VCaP (cell line): Measurements from ENCODE around the gene CORO2B.

Experiments used
- H3K27ac ChIP-seq: fragments of 450-650 bp; 2 replicates; pipeline ENCODE4 v1.5.1; 2017
- CTCF ChIP-seq: fragments of 450-650 bp; conservative IDR thresholded peaks from 2 replicates; pipeline ENCODE4 v1.5.1; 2017; ENCODE audit warnings: mild to moderate bottlenecking, moderate library complexity

CORO2B gene

GRCh38 chr15:68593828-68594532, 15.2 kb downstream of the CORO2B start:
- TF ChIP-seq CTCF: no peak

GRCh38 chr15:68594533-68595259, 15.9 kb downstream of the CORO2B start:
- TF ChIP-seq CTCF: no peak
- H3K27ac ChIP-seq: no peak overlapping the region

More at GRCh38 chr15:68593828-68594532, 15.2 kb downstream of the CORO2B start:
- H3K27ac ChIP-seq: no peak overlapping the region

- no peak overlapping the region for H3K27ac ChIP-seq
- TF ChIP-seq CTCF: no peak
These were observed 16.4 kb downstream of the CORO2B start for GRCh38 chr15:68595260-68595564.

- no peak overlapping the region for H3K27ac ChIP-seq
- TF ChIP-seq CTCF: no peak
These were observed 17.0 kb downstream of the CORO2B start for GRCh38 chr15:68595761-68596160.

- no peak for TF ChIP-seq CTCF
- no peak overlapping the region for H3K27ac ChIP-seq
These were observed 17.9 kb downstream of the CORO2B start for GRCh38 chr15:68596691-68597090.

GRCh38 chr15:68597581-68597980, 18.8 kb downstream of the CORO2B start:
- no peak overlapping the region for H3K27ac ChIP-seq
- TF ChIP-seq CTCF: no peak

- no peak overlapping the region for H3K27ac ChIP-seq
- TF ChIP-seq CTCF: no peak
These were observed 19.7 kb downstream of the CORO2B start for GRCh38 chr15:68598171-68599152.
